Activated T-cell treated with anti-CD3 and anti-CD28 coated beads, Interleukin-2, amount 50 U/mL, for 24 hours (primary cell): Measurements from ENCODE around the gene FXYD4.
A peak's percentile ranks its signal among the peaks of the same experiment; 100 is the strongest.

ENCODE experiments used
- DNase-seq: peaks from one replicate; pipeline ENCODE4 v3.0.0-alpha.2; 2020
- H3K27ac Mint-ChIP-seq: 2 replicates; pipeline ENCODE4 v1.8.0; 2020; ENCODE audit warnings: mild to moderate bottlenecking, mixed read lengths
- H3K27me3 Mint-ChIP-seq: 2 replicates; pipeline ENCODE4 v1.8.0; 2020; ENCODE audit warnings: mixed read lengths
- H3K36me3 Mint-ChIP-seq: 2 replicates; pipeline ENCODE4 v1.8.0; 2020; ENCODE audit warnings: low read depth, mixed read lengths
- H3K4me1 Mint-ChIP-seq: 2 replicates; pipeline ENCODE4 v1.8.0; 2020; ENCODE audit warnings: low read depth, mixed read lengths
- H3K4me3 Mint-ChIP-seq: 2 replicates; pipeline ENCODE4 v1.8.0; 2020; ENCODE audit warnings: mild to moderate bottlenecking, moderate library complexity, mixed read lengths
- H3K9me3 Mint-ChIP-seq: 2 replicates; pipeline ENCODE4 v1.8.0; 2020; ENCODE audit warnings: mixed read lengths

The FXYD4 gene

GRCh38 chr10:43338117-43338516 lies 33.3 kb upstream of the FXYD4 start:
- Mint-ChIP-seq H3K4me3 (no peak overlapping the region), H3K9me3 (no peaks in the 10 kb centered on the region), H3K27me3 (peaks cover 6% of the 10 kb centered on the region), H3K27ac (no peak overlapping the region), H3K4me1 (peaks cover 8% of the 10 kb centered on the region), H3K36me3 (no peaks in the 10 kb centered on the region)
- no peak for DNase-seq

- no peak for DNase-seq
- Mint-ChIP-seq H3K36me3 (no peaks in the 10 kb centered on the region), H3K4me1 (peaks cover 2% of the 10 kb centered on the region), H3K9me3 (no peaks in the 10 kb centered on the region), H3K27me3 (peaks cover 6% of the 10 kb centered on the region), H3K4me3 (no peak overlapping the region), H3K27ac (no peak overlapping the region)
These were observed 32.3 kb upstream of the FXYD4 start for GRCh38 chr10:43339136-43339535.

- Mint-ChIP-seq H3K4me1 (peaks cover 2% of the 10 kb centered on the region), H3K27ac (no peak overlapping the region), H3K9me3 (no peaks in the 10 kb centered on the region), H3K36me3 (no peaks in the 10 kb centered on the region), H3K27me3 (peaks cover 6% of the 10 kb centered on the region), H3K4me3 (no peak overlapping the region)
- DNase-seq: no peak
These were observed 31.3 kb upstream of the FXYD4 start for GRCh38 chr10:43340101-43340500.

- no peak for DNase-seq
These were observed 30.8 kb upstream of the FXYD4 start for GRCh38 chr10:43340619-43341018.

GRCh38 chr10:43341450-43341849 lies 30.0 kb upstream of the FXYD4 start:
- Mint-ChIP-seq H3K4me1 (peaks cover 2% of the 10 kb centered on the region), H3K27ac (no peak overlapping the region), H3K36me3 (no peaks in the 10 kb centered on the region), H3K27me3 (peaks cover 6% of the 10 kb centered on the region), H3K9me3 (no peaks in the 10 kb centered on the region), H3K4me3 (no peak overlapping the region)
- DNase-seq: no peak

More at GRCh38 chr10:43340619-43341018, 30.8 kb upstream of the FXYD4 start:
- Mint-ChIP-seq H3K27ac (no peak overlapping the region), H3K36me3 (no peaks in the 10 kb centered on the region), H3K27me3 (peaks cover 6% of the 10 kb centered on the region), H3K4me1 (peaks cover 2% of the 10 kb centered on the region), H3K4me3 (no peak overlapping the region), H3K9me3 (no peaks in the 10 kb centered on the region)

GRCh38 chr10:43342279-43343125 lies 28.9 kb upstream of the FXYD4 start:
- H3K9me3 Mint-ChIP-seq: no peaks in the 10 kb centered on the region
- H3K27me3 Mint-ChIP-seq: peaks cover 6% of the 10 kb centered on the region
- no peaks in the 10 kb centered on the region for H3K36me3 Mint-ChIP-seq
- peaks cover 2% of the 10 kb centered on the region for H3K4me1 Mint-ChIP-seq
- H3K27ac Mint-ChIP-seq: no peak overlapping the region
- no peak for DNase-seq
- H3K4me3 Mint-ChIP-seq: no peak overlapping the region

- Mint-ChIP-seq H3K27me3 (peaks cover 3% of the 10 kb centered on the region), H3K9me3 (no peaks in the 10 kb centered on the region), H3K4me3 (no peak overlapping the region), H3K27ac (no peak overlapping the region), H3K36me3 (no peaks in the 10 kb centered on the region), H3K4me1 (peaks cover 5% of the 10 kb centered on the region)
- DNase-seq: no peak
These were observed 28.3 kb upstream of the FXYD4 start for GRCh38 chr10:43343126-43343525.

GRCh38 chr10:43344051-43344450 lies 27.4 kb upstream of the FXYD4 start:
- no peaks in the 10 kb centered on the region for H3K36me3 Mint-ChIP-seq
- H3K9me3 Mint-ChIP-seq: no peaks in the 10 kb centered on the region
- no peak overlapping the region for H3K27ac Mint-ChIP-seq
- DNase-seq: no peak
- peaks cover 6% of the 10 kb centered on the region for H3K27me3 Mint-ChIP-seq
- H3K4me1 Mint-ChIP-seq: peaks cover 12% of the 10 kb centered on the region
- no peak overlapping the region for H3K4me3 Mint-ChIP-seq

- Mint-ChIP-seq H3K4me3 (no peak overlapping the region), H3K4me1 (peaks cover 18% of the 10 kb centered on the region), H3K27ac (no peak overlapping the region), H3K27me3 (peaks cover 21% of the 10 kb centered on the region), H3K9me3 (no peaks in the 10 kb centered on the region), H3K36me3 (no peaks in the 10 kb centered on the region)
- DNase-seq: no peak
These were observed 23.4 kb upstream of the FXYD4 start for GRCh38 chr10:43347997-43348396.

GRCh38 chr10:43348511-43349312 lies 22.7 kb upstream of the FXYD4 start:
- peaks cover 18% of the 10 kb centered on the region for H3K4me1 Mint-ChIP-seq
- DNase-seq: peak; percentile 87
- no peak overlapping the region for H3K4me3 Mint-ChIP-seq
- H3K36me3 Mint-ChIP-seq: no peaks in the 10 kb centered on the region
- no peaks in the 10 kb centered on the region for H3K9me3 Mint-ChIP-seq
- H3K27ac Mint-ChIP-seq: no peak overlapping the region
- peaks cover 21% of the 10 kb centered on the region for H3K27me3 Mint-ChIP-seq

- no peak for DNase-seq
- no peaks in the 10 kb centered on the region for H3K36me3 Mint-ChIP-seq
These were observed 21.3 kb upstream of the FXYD4 start for GRCh38 chr10:43350156-43350555.

GRCh38 chr10:43350686-43351085 lies 20.8 kb upstream of the FXYD4 start:
- Mint-ChIP-seq H3K4me1 (peaks cover 18% of the 10 kb centered on the region), H3K36me3 (no peaks in the 10 kb centered on the region), H3K27me3 (peaks cover 21% of the 10 kb centered on the region), H3K9me3 (no peaks in the 10 kb centered on the region), H3K27ac (no peak overlapping the region), H3K4me3 (no peak overlapping the region)
- DNase-seq: no peak

More at GRCh38 chr10:43350156-43350555, 21.3 kb upstream of the FXYD4 start:
- Mint-ChIP-seq H3K27ac (no peak overlapping the region), H3K27me3 (peaks cover 21% of the 10 kb centered on the region), H3K9me3 (no peaks in the 10 kb centered on the region), H3K4me1 (peaks cover 17% of the 10 kb centered on the region), H3K4me3 (no peak overlapping the region)

- H3K4me3 Mint-ChIP-seq: no peak overlapping the region
These were observed 20.1 kb upstream of the FXYD4 start for GRCh38 chr10:43351301-43351700.

GRCh38 chr10:43352951-43353350 lies 18.5 kb upstream of the FXYD4 start:
- Mint-ChIP-seq H3K9me3 (no peaks in the 10 kb centered on the region), H3K36me3 (no peaks in the 10 kb centered on the region), H3K4me3 (no peak overlapping the region), H3K27ac (no peak overlapping the region), H3K4me1 (peaks cover 27% of the 10 kb centered on the region), H3K27me3 (peaks cover 21% of the 10 kb centered on the region)
- DNase-seq: no peak

More at GRCh38 chr10:43351301-43351700, 20.1 kb upstream of the FXYD4 start:
- Mint-ChIP-seq H3K36me3 (no peaks in the 10 kb centered on the region), H3K9me3 (no peaks in the 10 kb centered on the region), H3K4me1 (peaks cover 24% of the 10 kb centered on the region), H3K27ac (no peak overlapping the region), H3K27me3 (peaks cover 21% of the 10 kb centered on the region)
- no peak for DNase-seq
